Upper lobe of left lung (tissue), 4 donors: Measurements from ENCODE around the gene USP47.

ENCODE experiments used
- EP300 ChIP-seq, 4 donors: sonication (generic); formaldehyde crosslinking; IDR thresholded peaks; one replicate each; pipeline ENCODE4 v1.5.1; 2017; ENCODE audit warnings: antibody characterized with exemption in 4 of 4, control low read depth in 2 of 4
- POLR2AphosphoS5 ChIP-seq, 2 donors: sonication (generic); formaldehyde crosslinking; IDR thresholded peaks; one replicate each; pipeline ENCODE4 v1.5.1; 2017; ENCODE audit warnings: antibody characterized with exemption in 2 of 2
- TF ChIP-seq, protein P1 (sequence below), 6 experiments: fragments of 450-650 bp in 4 of 6; fragments of 200-600 bp in 2 of 6; sonication (generic) in 2 of 6; IDR thresholded peaks; one replicate each; pipeline ENCODE4 v1.5.1; 2016 to 2019; ENCODE audit warnings: antibody characterized with exemption in 6 of 6

DNA sequence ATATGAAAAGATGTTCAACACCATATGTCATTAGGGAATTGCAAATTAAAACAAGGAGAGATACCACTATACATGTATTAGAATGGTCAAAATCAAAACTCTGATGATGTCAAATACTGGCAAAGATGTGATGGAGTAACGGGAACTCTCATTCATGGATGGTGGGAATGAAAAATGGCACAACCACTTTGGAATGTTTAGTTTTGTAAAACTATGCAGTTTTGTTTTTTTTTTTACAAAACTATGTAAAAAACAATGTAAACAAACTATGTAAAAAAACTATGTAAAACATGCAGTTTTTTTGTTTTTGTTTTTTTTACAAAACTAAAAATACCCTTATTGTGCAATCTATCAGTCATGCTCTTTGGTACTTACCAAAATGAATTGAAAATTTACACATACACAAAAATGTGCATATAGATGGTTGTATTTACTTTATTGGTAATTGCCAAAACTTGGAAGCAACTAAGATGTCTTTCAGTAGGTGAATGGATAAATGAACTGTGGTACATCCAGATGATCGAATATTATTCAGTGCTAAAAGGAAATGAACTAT is 5.0 kb upstream of the USP47 start:
- no peak for TF ChIP-seq POLR2AphosphoS5 (IDR thresholded peaks at IDR 0.05)
- TF ChIP-seq, protein P1, sequence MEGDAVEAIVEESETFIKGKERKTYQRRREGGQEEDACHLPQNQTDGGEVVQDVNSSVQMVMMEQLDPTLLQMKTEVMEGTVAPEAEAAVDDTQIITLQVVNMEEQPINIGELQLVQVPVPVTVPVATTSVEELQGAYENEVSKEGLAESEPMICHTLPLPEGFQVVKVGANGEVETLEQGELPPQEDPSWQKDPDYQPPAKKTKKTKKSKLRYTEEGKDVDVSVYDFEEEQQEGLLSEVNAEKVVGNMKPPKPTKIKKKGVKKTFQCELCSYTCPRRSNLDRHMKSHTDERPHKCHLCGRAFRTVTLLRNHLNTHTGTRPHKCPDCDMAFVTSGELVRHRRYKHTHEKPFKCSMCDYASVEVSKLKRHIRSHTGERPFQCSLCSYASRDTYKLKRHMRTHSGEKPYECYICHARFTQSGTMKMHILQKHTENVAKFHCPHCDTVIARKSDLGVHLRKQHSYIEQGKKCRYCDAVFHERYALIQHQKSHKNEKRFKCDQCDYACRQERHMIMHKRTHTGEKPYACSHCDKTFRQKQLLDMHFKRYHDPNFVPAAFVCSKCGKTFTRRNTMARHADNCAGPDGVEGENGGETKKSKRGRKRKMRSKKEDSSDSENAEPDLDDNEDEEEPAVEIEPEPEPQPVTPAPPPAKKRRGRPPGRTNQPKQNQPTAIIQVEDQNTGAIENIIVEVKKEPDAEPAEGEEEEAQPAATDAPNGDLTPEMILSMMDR (IDR thresholded peaks at IDR 0.05) = no peak
- TF ChIP-seq EP300 (IDR thresholded peaks at IDR 0.05) = no peak
